Stimulated activated CD8-positive, alpha-beta memory T cell treated with anti-CD3 and anti-CD28 coated beads, Interleukin-7, amount 100 ng/mL, for 24 hours (primary cell): ENCODE data around the gene PTPRN2.
"Not testable (repeated sequence)": the region's sequence is repeated elsewhere in the genome, so short reads cannot be mapped to it uniquely, and the experiment has no call there.

Source experiments
- DNase-seq: peaks from one replicate; pipeline ENCODE4 v3.0.0-alpha.2; 2020; ENCODE audit warnings: low read depth

Gene PTPRN2

DNA sequence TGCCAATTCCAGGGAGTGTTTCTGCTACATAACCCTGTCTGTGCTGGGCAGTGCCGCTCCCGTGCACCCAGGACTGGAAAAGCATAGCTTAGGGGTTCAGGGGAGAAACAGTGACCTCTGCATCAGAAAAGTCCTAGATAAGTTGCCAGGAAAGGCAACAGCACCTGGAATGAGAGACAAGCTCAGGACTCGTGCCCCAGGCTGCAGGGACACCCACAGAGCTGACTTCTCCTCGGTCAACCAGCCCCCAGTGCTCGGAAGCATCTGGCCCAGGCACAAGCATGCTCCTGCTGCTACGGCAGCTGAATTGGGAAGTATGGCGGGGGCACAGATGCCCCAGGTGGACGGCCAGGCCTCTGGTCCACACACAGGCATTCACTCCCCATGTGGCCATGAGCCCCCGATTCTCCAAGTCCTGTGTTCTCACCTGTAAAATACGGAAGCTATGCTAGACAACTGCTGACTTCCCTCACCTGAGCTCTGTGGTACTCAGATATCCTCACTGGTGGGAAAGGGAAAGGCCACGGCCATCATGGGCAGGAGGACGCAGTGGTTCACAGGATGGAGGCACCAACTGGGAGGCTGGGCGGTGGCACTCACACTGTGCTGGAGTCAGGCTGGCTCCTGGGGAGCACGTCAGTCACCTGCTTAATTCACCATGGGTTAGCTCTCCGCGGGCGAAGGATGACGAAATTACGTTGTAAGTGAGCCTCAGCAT lies 220.5 kb downstream of the PTPRN2 start:
- no peak for DNase-seq

DNA sequence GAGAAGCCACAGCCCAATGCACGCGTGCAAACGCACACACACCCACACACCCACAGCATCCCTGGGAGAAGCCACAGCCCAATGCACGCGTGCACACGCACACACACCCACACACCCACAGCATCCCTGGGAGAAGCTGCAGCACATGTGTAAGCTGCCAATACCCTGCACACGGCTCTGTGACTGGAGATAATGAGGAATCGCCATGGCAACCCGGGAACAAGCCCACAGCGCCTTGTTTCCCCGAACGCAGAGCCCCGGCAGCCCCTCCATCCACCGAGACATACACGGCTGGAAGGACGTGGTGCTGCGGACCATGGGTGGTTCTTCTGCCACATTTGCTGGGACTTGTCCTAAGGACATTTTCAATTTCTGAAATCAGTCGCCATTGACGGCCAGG lies 221.3 kb downstream of the PTPRN2 start:
- DNase-seq = no peak

- DNase-seq = no peak
These were observed 222.4 kb downstream of the PTPRN2 start for GRCh38 chr7:158365267-158365666.

DNA sequence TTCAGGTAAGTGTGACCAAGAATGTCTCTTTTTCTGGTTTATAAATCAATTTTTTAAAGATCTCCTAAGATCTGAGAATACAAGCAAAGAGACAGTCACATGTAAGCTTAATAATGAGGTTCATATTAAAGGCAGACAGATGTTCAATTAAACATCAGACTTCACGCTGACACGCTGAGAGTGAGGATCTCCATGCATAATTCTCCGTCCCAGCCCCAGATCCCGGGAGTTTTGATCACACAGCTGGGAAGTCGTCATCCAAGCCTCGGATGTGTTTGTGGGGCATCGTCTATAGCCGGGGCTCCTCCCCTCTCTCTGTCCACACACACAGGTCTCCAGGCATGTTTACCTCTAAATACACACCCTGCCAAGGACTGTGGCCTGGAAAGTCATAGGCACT lies 223.2 kb downstream of the PTPRN2 start:
- no peak for DNase-seq

GRCh38 chr7:158362912-158363905 lies 224.4 kb downstream of the PTPRN2 start:
- no peak for DNase-seq

- DNase-seq = no peak
These were observed 225.6 kb downstream of the PTPRN2 start for GRCh38 chr7:158362001-158362400.

DNA sequence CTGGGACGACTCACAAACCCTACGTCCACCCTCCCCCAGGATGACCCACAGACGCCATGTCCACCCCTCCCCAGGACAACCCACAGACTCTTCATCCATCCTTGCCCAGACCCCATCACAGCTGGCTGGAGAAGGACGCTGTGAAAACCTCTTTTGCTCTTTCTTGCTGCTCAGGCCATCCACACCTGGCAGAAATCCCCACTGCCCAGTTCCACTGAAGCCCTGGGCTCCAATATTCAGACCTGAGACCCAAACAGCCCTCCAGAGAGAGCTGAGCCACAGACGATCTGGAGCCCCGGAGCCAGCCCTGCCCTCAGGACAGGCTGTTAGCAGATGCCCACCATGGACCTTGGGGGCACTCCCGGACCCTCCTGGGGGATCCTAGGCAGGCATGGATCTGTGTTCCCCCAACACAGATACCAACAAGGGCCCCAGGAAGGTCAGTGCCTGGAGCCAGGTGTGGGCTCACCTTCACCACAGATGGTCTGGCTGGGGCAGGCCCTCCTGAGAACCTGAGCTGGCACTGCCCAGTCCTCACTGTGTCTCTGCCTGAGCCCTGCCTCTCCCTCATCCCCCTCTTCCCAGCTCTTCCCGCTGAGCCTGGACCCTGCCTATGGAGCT lies 226.2 kb downstream of the PTPRN2 start:
- DNase-seq = no peak

- DNase-seq = no peak
These were observed 228.5 kb downstream of the PTPRN2 start for GRCh38 chr7:158358926-158359645.

DNA sequence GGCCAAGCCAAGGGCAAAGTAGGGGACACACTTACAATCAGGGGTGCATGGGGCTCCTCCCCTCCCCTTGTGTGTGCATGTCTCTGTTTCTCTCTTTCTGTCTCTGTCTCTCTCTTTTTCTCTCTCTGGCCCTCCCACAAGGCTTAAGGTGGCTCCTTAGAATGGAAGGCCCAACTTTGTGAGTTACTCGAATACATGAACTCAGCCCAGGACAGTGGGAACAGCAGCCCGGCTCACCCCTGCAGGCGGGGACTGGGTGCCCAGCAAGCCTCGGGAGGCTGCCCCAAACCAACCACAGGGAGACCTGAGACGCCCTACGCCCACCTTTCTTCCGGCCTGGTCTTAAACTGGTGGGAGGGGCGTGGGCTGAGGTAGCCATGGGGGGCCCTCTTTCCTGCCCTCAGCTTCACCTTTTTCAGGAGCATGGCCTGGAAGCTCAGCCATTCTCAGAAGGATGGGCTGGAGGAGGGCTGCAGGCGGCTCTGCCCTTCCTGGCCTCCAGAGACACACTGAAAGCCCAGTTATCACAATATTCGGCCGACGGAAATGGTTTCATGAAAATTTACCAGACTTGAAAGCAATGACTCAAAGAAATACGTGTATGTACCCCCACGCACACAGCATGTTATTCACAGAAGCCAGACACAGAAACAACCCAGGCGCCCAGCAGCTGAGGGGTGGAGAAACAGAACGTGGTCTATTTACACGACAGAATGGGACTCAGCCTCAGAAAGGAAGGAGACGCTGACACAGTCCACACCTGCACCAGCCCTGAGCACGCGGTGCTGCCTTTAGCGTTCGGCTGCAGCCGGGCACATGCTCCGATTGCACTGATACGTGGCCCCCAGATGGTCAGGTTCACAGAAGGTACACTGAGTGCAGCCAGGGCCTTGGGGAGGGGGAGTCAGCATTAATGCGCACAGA lies 229.5 kb downstream of the PTPRN2 start:
- DNase-seq = no peak

DNA sequence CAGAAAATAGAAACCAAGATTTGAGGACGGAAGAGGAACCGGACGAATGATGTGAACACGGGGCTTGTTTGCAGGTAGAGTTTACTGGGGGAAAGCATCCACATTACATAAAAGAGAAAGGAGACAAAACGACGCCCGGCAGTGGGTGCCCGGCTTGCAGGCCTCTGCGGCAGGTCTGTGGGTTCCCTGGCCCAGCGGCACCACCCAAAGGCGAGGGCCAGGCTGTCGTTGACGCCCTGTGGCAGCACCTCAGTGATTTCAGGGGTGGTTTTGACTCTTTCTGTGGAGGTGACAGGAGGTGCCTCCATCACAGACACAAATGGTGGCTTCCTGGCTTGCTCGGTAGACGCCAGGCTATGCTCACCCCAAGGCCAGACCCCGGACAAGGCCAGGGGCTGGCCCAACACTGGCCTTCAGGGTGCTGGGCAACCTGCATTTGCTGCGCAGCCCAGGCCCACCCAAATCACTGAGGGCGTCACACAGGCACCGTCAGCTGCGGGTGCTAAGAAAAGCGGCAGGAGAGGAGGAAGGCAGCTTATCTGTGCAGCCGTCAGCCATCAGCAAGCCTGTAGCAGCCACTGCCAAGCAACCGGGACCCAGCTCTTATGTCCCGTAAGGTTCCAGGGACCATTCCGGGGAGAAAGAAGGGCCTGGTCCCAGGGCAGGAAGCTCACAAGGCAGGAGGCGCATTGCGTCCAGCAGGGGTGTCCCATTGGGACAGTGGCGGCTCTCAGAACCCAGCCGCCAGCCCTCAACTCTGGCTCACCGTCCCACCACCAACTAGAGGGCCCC lies 230.3 kb downstream of the PTPRN2 start:
- DNase-seq = no peak

DNA sequence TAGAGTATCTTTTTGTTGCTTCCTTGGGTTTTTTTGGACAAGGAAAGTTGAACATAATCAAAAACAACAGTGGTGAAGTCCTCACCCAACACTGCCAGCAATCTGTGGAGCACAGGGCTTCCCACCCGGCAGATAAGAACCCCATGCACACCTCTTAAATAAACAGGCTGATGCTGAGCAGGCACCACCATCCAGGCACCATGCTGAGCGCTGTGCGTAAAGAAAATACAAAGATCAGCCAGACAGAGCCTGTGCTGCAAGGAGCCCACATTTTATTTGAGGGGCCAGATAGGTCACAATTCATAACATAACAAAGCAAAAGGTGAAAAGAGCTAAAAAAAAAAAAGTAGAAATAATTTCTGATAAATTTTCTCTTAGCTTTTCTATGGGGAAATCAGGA lies 231.2 kb downstream of the PTPRN2 start:
- DNase-seq = no peak

DNA sequence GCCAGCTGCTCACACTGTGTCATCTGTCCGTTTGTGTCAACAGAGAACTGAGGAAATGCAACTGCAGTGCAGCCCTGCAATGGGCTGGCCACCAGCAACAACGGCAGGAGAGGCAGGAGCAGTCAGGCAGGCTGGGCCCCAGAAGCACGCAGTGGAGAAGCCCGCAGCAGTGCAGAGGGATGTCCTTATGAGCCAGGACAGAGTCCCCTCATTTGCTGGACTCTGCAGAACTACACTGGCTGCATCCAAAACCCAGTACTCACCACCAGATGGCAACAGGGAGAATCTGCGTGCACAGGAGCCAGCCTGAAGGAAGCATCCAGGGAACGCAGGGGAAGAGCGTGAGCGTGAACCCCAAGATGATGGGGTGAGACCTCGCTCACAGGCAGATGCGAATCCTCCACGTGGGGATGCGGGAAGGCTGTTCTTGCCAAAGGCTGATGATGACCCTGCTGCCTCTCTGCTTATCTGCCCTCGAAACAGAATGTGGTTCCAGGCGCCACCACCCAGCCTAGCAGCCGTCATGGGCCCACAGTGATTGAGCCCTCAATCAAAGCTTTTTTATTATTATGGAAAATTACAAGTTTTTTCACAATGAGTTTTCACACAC lies 232.1 kb downstream of the PTPRN2 start:
- DNase-seq = no peak

GRCh38 chr7:158354861-158355260 lies 232.8 kb downstream of the PTPRN2 start:
- no peak for DNase-seq

- DNase-seq = no peak
These were observed 233.7 kb downstream of the PTPRN2 start for GRCh38 chr7:158353606-158354570.

- not testable (repeated sequence) for DNase-seq
These were observed 235.5 kb downstream of the PTPRN2 start for GRCh38 chr7:158351899-158352729.

- no peak for DNase-seq
These were observed 236.1 kb downstream of the PTPRN2 start for GRCh38 chr7:158351481-158351880.

DNA sequence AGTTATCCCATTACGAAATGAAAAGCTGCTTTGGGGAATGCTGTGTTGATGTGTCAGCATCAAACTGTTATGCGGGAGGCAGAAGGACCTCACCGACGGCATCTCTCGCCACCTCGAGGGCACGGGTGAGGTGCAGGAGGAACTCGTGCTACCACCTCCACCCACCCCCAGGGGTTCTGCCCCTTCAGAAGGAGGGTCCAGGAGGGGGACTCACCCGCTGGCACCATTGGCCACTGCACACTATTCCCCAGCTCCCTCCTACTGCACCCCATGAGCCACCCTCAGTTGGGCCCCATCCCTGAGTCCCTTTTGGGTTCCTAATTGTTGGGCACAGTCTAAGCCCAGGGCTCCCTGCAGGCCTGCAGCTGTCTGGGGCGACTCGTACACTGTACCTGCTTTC lies 236.6 kb downstream of the PTPRN2 start:
- DNase-seq = no peak
